Mucosa of stomach (tissue), 1 donor: ENCODE results near the gene CYP46A1.

Experiments used
- H3K27me3 ChIP-seq: one replicate; pipeline ENCODE4 v1.7.0; 2013; ENCODE audit warnings: mild to moderate bottlenecking, low read length; ENCODE audit not compliant: control insufficient read depth, insufficient read depth
- H3K36me3 ChIP-seq: one replicate; pipeline ENCODE4 v1.7.0; 2013; ENCODE audit warnings: low read length; ENCODE audit not compliant: control insufficient read depth, insufficient read depth
- H3K4me1 ChIP-seq: one replicate; pipeline ENCODE4 v1.7.0; 2013; ENCODE audit warnings: mild to moderate bottlenecking, low read length; ENCODE audit not compliant: control insufficient read depth, insufficient read depth
- H3K4me3 ChIP-seq: one replicate; pipeline ENCODE4 v1.7.0; 2013; ENCODE audit warnings: low read length
- H3K9ac ChIP-seq: one replicate; pipeline ENCODE4 v1.7.0; 2013; ENCODE audit warnings: mild to moderate bottlenecking, low read length, moderate library complexity
- H3K9me3 ChIP-seq: one replicate; pipeline ENCODE4 v1.7.0; 2013; ENCODE audit warnings: mild to moderate bottlenecking, low read length, moderate library complexity; ENCODE audit not compliant: control insufficient read depth
- donor health status: Pancreatic carcinoma.

CYP46A1 gene

DNA sequence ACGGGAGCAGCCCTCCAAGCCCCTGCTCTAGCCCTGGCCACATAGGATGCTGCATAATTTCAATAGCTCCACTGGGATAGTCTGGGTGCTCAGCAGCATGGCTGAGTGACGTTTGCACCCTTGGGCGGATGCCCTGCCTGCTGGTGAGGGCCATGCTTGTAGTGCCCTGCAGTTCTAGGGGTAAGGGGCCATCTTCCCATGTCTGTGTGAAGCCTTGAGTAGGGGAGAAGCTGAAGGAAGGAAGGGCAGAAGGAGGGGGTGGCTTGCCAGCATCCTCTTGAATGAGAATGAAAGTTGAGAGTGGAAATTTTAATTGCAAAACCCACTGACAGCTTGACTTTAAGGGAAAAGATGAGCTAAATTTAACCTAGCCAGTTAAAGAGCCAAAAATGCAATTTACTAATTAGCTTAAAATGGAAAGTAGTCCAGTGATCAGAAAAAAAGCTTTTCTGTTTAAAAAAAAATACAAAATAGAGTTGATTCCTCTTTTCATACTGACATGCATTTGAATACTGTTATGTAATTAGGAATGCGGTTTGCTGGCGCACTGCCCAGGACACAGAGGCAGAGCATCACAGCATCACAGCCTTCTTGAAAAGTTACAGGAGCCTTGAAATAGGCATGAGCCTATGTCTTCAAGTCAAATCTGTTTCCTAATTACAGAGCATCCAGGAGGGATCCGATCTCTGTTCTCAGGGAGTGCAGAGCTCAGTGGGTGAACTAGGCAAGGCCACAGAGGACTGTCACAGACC, 90.6 kb downstream of the CYP46A1 start:
- H3K27me3 ChIP-seq: no peaks in the 10 kb centered on the region
- no peak overlapping the region for H3K9ac ChIP-seq
- H3K9me3 ChIP-seq: no peaks in the 10 kb centered on the region
- H3K4me1 ChIP-seq: no peaks in the 10 kb centered on the region
- H3K4me3 ChIP-seq: no peak overlapping the region
- no peaks in the 10 kb centered on the region for H3K36me3 ChIP-seq

DNA sequence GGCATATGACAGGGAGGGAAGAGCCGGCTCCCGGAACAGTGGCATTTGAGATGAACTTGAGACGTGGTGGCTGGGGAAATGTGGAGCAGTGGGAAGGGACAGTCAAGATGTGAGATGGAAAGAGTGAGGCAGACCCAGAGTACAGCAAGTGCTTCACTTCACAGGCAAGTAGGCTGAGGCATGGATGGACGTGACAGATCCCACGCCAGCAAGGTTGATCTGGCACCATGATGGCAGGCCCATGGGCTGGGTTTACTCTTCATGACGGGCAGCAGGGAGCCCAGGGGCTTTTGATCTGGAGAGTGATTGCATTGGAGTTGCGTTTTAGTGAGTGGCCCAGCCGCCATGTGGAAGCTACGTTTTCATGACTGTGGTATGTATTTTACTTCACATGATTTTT, 91.3 kb downstream of the CYP46A1 start:
- no peaks in the 10 kb centered on the region for H3K36me3 ChIP-seq
- H3K4me1 ChIP-seq: no peaks in the 10 kb centered on the region
- no peak overlapping the region for H3K9ac ChIP-seq
- no peaks in the 10 kb centered on the region for H3K27me3 ChIP-seq
- no peaks in the 10 kb centered on the region for H3K9me3 ChIP-seq
- H3K4me3 ChIP-seq: no peak overlapping the region
